Hypothalamus (tissue), 51 donors: Measurements from ENCODE around the gene EXOSC6.
"Not testable (repeated sequence)": the region's sequence is repeated elsewhere in the genome, so short reads cannot be mapped to it uniquely, and the experiment has no call there.

ENCODE experiments used
- DNase-seq, 51 donors: peaks; one replicate each; lab custom pipeline; 2025; lab: John Stamatoyannopoulos, UW

EXOSC6 gene

DNA sequence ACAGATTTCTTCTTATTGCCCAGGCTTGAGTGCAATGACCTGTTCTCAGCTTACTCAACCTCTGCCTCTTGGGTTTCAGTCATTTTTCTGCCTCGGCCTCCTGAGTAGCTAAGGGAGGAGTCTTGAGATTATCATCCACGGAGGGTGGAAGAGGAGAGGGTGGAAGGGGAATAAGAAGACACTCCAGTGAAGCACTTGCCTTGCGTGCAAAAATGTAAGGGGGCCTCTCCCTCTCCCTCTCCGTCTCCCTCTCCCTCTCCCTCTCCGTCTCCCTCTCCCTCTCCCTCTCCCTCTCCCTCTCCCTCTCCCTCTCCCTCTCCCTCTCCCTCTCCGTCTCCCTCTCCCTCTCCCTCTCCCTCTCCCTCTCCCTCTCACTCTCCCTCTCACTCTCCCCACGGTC, 48.2 kb downstream of the EXOSC6 start:
- DNase-seq: not testable (repeated sequence)

DNA sequence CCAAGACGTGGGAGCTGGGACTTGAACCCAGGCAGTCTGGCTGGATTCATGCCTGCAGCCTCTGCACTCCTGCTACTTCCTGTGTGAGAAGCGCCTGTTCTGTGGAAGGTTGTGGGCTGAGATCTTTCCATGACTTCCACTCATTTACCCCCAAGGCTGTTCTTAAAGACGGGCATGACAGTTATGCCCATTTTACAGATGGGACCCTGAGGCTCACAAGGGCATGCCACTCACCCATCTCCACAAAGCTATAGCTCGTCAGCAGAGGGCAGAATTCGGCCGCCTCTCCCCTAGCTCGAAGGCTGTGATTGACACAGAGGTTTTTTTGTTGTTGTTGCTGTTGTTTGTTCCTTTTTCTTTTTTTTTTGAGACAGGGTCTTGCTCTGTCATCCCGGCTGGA, 51.7 kb downstream of the EXOSC6 start:
- not testable (repeated sequence) for DNase-seq

DNA sequence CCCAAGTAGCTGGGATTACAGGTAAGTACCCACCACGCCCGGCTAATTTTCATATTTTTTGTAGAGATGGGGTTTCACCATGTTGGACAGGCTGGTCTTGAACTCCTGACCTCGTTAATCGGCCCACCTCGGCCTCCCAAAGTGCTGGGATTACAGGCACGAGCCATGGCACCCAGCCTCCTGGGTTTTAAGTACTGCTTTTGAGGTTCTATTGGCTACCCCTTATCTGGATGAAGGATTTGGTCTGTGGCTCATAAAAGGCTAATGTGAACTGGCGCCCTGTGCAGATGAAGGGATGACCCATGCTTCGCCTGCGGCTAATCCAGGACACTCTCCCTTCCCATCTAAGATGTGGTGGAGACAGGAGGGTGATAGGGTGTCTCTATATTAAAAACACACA, 52.6 kb downstream of the EXOSC6 start:
- not testable (repeated sequence) for DNase-seq

- not testable (repeated sequence) for DNase-seq
Measured at GRCh38 chr16:70198666-70199065, 53.1 kb downstream of the EXOSC6 start.

DNA sequence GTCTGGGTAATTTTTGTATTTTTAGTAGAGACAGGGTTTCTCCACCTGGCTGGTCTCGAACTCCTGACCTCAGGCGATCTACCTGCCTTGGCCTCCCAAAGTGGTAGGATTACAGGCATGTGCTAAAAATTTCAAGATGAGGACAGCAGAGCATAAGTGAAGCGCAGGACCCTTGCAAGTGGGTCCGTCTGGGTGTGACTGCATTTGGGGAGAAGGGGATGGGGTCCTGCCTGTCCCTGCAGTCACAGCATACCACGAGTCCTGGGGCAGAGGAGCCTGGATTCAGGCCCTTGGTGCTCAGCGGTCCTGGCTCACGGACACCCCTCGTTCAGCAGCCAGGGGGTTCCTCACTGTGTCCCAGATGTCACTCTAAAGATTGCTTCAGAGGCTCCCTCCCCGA, 53.5 kb downstream of the EXOSC6 start:
- DNase-seq: not testable (repeated sequence)

GRCh38 chr16:70197611-70198010, 54.1 kb downstream of the EXOSC6 start:
- DNase-seq: not testable (repeated sequence)
